A549 (cell line): ENCODE data around the gene CHCHD6. TPM values are rescaled to one million over a fixed set of nuclear protein-coding genes. Genes with fewer than 3 reads are reported as not detected.

Experiments used
- ATAC-seq, 2 experiments: fragments of 200-7000 bp in 1 of 2; fragments of >200 bp in 1 of 2; cut with Nextera tagmentation in 1 of 2; cut with Tn5 transposase in 1 of 2; 3 replicates each; pipeline versions ENCODE4 v1.8.0 to v1.9.1; 2018 to 2020; ENCODE audit warnings: mild to moderate bottlenecking in 1 of 2, moderate library complexity in 1 of 2
- CTCF ChIA-PET: fragments of 300-600 bp; sonication (Branson Sonifier 250); formaldehyde crosslinking; extraction: SDS; loops from one replicate; lab custom pipeline; 2021; ENCODE audit warnings: antibody characterized with exemption, inconsistent platforms; lab: Yijun Ruan, JAX
- POLR2A ChIA-PET: fragments of 350-600 bp; formaldehyde crosslinking; extraction: SDS; loops from one replicate; lab custom pipeline; 2021; ENCODE audit warnings: antibody characterized with exemption, inconsistent platforms; lab: Yijun Ruan, JAX
- DNase-seq, 2 experiments: peaks; one replicate each; pipeline versions ENCODE4 v3.0.0 to v3.0.0-alpha.2; 2011 to 2016; ENCODE audit warnings: low read depth in 1 of 2, low spot score in 1 of 2
- FAIRE-seq: peaks from 2 replicates; lab custom pipeline; 2011; peaks lifted over from hg19 to GRCh38; lab: Jason Lieb, UNC
- H3K27ac ChIP-seq, 2 experiments: fragments of >200 bp; sonication (Bioruptor Twin); formaldehyde crosslinking; 3 replicates each; pipeline ENCODE4 v1.5.1; 2016 to 2017
- H3K4me1 ChIP-seq: fragments of >200 bp; sonication (Bioruptor Twin); formaldehyde crosslinking; 3 replicates; pipeline ENCODE4 v1.6.1; 2016
- H3K4me2 ChIP-seq: fragments of >200 bp; sonication (Bioruptor Twin); formaldehyde crosslinking; 3 replicates; pipeline ENCODE4 v1.6.1; 2016
- H3K4me3 ChIP-seq: fragments of >200 bp; sonication (Bioruptor Twin); formaldehyde crosslinking; 3 replicates; pipeline ENCODE4 v1.5.1; 2016
- H3K9me3 ChIP-seq: fragments of >200 bp; sonication (Bioruptor Twin); formaldehyde crosslinking; 3 replicates; pipeline ENCODE4 v1.6.1; 2016
- CEBPB ChIP-seq, 2 experiments: fragments of >200 bp in 1 of 2; sonication (Bioruptor Twin) in 1 of 2; formaldehyde crosslinking in 1 of 2; IDR thresholded peaks; 2 replicates each; pipeline ENCODE4 v1.6.1; 2012 to 2016
- CTCF ChIP-seq: fragments of >200 bp; sonication (Bioruptor Twin); formaldehyde crosslinking; IDR thresholded peaks from 3 replicates; pipeline ENCODE4 v1.5.1; 2016
- EHF ChIP-seq: fragments of 250-450 bp; sonication (Bioruptor Pico); IDR thresholded peaks from 2 replicates; pipeline ENCODE4 v1.5.0; 2020; ENCODE audit warnings: mild to moderate bottlenecking
- ELK1 ChIP-seq: fragments of 150-350 bp; IDR thresholded peaks from 2 replicates; pipeline ENCODE4 v1.6.1; 2014; ENCODE audit warnings: low read depth, mild to moderate bottlenecking, low read length
- EP300 ChIP-seq, 2 experiments: fragments of >200 bp; sonication (Bioruptor Twin); formaldehyde crosslinking; IDR thresholded peaks; 2 replicates in 1 of 2; 3 replicates in 1 of 2; pipeline ENCODE4 v1.6.1; 2016 to 2017
- FOSB ChIP-seq: fragments of 250-450 bp; sonication (Bioruptor Pico); IDR thresholded peaks from 2 replicates; pipeline ENCODE4 v1.5.0; 2020; ENCODE audit warnings: mild to moderate bottlenecking, moderate library complexity
- FOSL2 ChIP-seq, 2 experiments: fragments of 450-650 bp in 1 of 2; fragments of >200 bp in 1 of 2; sonication (Bioruptor Twin) in 1 of 2; formaldehyde crosslinking; IDR thresholded peaks; 2 replicates each; pipeline versions ENCODE4 v1.5.0 to v1.6.1; 2016 to 2020; ENCODE audit warnings: mild to moderate bottlenecking in 1 of 2, moderate library complexity in 1 of 2
- FOXS1 ChIP-seq: fragments of 250-450 bp; sonication (Bioruptor Pico); IDR thresholded peaks from 2 replicates; pipeline ENCODE4 v1.5.0; 2020; ENCODE audit warnings: mild to moderate bottlenecking, moderate library complexity
- GATA3 ChIP-seq: IDR thresholded peaks from 2 replicates; pipeline ENCODE4 v1.6.1; 2012; ENCODE audit warnings: borderline replicate concordance
- HES2 ChIP-seq: fragments of >200 bp; sonication (Bioruptor Twin); formaldehyde crosslinking; IDR thresholded peaks from 2 replicates; pipeline ENCODE4 v1.6.1; 2016
- HEYL ChIP-seq: fragments of 250-450 bp; sonication (Bioruptor Pico); IDR thresholded peaks from 2 replicates; pipeline ENCODE4 v1.8.0; 2021; ENCODE audit warnings: mild to moderate bottlenecking, moderate library complexity
- HOXB13 ChIP-seq: fragments of 250-450 bp; sonication (Bioruptor Pico); IDR thresholded peaks from 2 replicates; pipeline ENCODE4 v1.5.0; 2020; ENCODE audit warnings: low read depth, mild to moderate bottlenecking, moderate library complexity
- JUN ChIP-seq, 2 experiments: fragments of >200 bp; sonication (Bioruptor Twin); formaldehyde crosslinking; IDR thresholded peaks; 2 replicates in 1 of 2; 3 replicates in 1 of 2; pipeline ENCODE4 v1.6.1; 2016 to 2017
- JUNB ChIP-seq: fragments of >200 bp; sonication (Bioruptor Twin); formaldehyde crosslinking; IDR thresholded peaks from 2 replicates; pipeline ENCODE4 v1.6.1; 2016
- KDM1A ChIP-seq: fragments of 200-600 bp; sonication (generic); IDR thresholded peaks from 2 replicates; pipeline ENCODE4 v1.6.1; 2016; ENCODE audit warnings: low read depth, mild to moderate bottlenecking
- KDM5A ChIP-seq: fragments of 200-600 bp; sonication (generic); IDR thresholded peaks from 2 replicates; pipeline ENCODE4 v1.6.1; 2016; ENCODE audit warnings: antibody characterized with exemption, mild to moderate bottlenecking
- MAFK ChIP-seq: fragments of 450-650 bp; IDR thresholded peaks from 2 replicates; pipeline ENCODE4 v1.6.1; 2014; ENCODE audit not compliant: partially characterized antibody
- MAZ ChIP-seq: fragments of 150-350 bp; IDR thresholded peaks from 2 replicates; pipeline ENCODE4 v1.6.1; 2014; ENCODE audit warnings: antibody characterized with exemption, low read depth, low read length, borderline replicate concordance
- MYC ChIP-seq: IDR thresholded peaks from 2 replicates; pipeline ENCODE4 v1.6.1; 2012; ENCODE audit warnings: mild to moderate bottlenecking, inconsistent platforms, low read length, improper control_type of control experiment, borderline replicate concordance
- NFE2L2 ChIP-seq: fragments of 150-350 bp; conservative IDR thresholded peaks from 2 replicates; pipeline ENCODE4 v1.6.1; 2014; ENCODE audit warnings: low read length
- POLR2A ChIP-seq: IDR thresholded peaks from 2 replicates; pipeline ENCODE4 v1.6.1; 2012; ENCODE audit warnings: mild to moderate bottlenecking, low read length
- RAD21 ChIP-seq, 2 experiments: fragments of >200 bp in 1 of 2; sonication (Bioruptor Twin) in 1 of 2; formaldehyde crosslinking in 1 of 2; IDR thresholded peaks in 1 of 2; conservative IDR thresholded peaks in 1 of 2; 2 replicates in 1 of 2; 3 replicates in 1 of 2; pipeline ENCODE4 v1.6.1; 2012 to 2018; ENCODE audit warnings: inconsistent platforms in 1 of 2
- RCOR1 ChIP-seq: fragments of 150-350 bp; IDR thresholded peaks from 2 replicates; pipeline ENCODE4 v1.6.1; 2014; ENCODE audit warnings: antibody characterized with exemption, low read length, low read depth
- SMC3 ChIP-seq: fragments of >200 bp; sonication (Bioruptor Twin); formaldehyde crosslinking; IDR thresholded peaks from 3 replicates; pipeline ENCODE4 v1.6.1; 2018; ENCODE audit warnings: inconsistent platforms
- TFCP2L1 ChIP-seq: fragments of 250-450 bp; sonication (Bioruptor Pico); IDR thresholded peaks from 2 replicates; pipeline ENCODE4 v1.5.0; 2021; ENCODE audit warnings: mild to moderate bottlenecking
- ZFP36 ChIP-seq: fragments of 450-650 bp; IDR thresholded peaks from 2 replicates; pipeline ENCODE4 v1.6.1; 2014; ENCODE audit warnings: borderline replicate concordance; ENCODE audit not compliant: partially characterized antibody
- ZNF302 ChIP-seq: fragments of 250-450 bp; sonication (Bioruptor Pico); IDR thresholded peaks from 2 replicates; pipeline ENCODE4 v1.9.0; 2021; ENCODE audit warnings: inconsistent platforms, mild to moderate bottlenecking, moderate library complexity
- ZSCAN20 ChIP-seq: fragments of 250-450 bp; sonication (Bioruptor Pico); IDR thresholded peaks from 2 replicates; pipeline ENCODE4 v1.8.0; 2022; ENCODE audit warnings: mild to moderate bottlenecking, moderate library complexity
- WGBS: methylation state at CpG from one replicate; pipeline ENCODE4 v1.1.6; 2017; ENCODE audit errors: missing lambda C conversion rate; 5-methylcytosine and 5-hydroxymethylcytosine counted together
- polyA plus RNA-seq, 4 experiments: library from polyadenylated mRNA; depleted of rRNA in 3 of 4; stranded (reverse); fragments of >200 nt; fragmentation: RNase III in 1 of 4; extraction: RNeasy Plus Mini Kit Qiagen cat#74134 plus additional on column Dnase treatment in 1 of 4; gene quantifications; 2 replicates in 3 of 4; 3 replicates in 1 of 4; pipeline ENCODE4 v1.2.3, GENCODE V29; 2011 to 2017
- TF ChIP-seq, protein P1 (sequence below): IDR thresholded peaks from 2 replicates; pipeline ENCODE4 v1.6.1; 2012

CHCHD6 gene
- polyA plus RNA-seq, 2 of the 4 experiments (the other 2 are of a cell fraction) = 15.0 to 18.1 TPM

- no peaks in the 10 kb centered on the region for H3K9me3 ChIP-seq
- ATAC-seq (no peak), DNase-seq (no peak)
- TF ChIP-seq CEBPB (IDR thresholded peaks at IDR 0.05) (no peak), EHF (CRISPR knock-in tag) (no peak), FOSB (CRISPR knock-in tag) (no peak), ZFP36 (no peak), MYC (no peak), TFCP2L1 (CRISPR knock-in tag) (no peak), ZNF302 (no peak), POLR2A (no peak), CTCF (no peak), NFE2L2 (no peak), ELK1 (no peak), KDM1A (no peak), RAD21 (conservative IDR thresholded peaks at IDR 0.05 in 1 of 2, IDR thresholded peaks at IDR 0.05 in 1 of 2) (no peak)
- TF ChIP-seq, all 56 proteins: peak for 0
- ChIA-PET POLR2A (no interaction called here), CTCF (interaction anchor here (1.7 to 2.1 kb wide), 2 partner anchors 97 to 98 kb away, joined by 4 to 11 read pairs; no protein-coding TSS in a partner anchor)
- no peak overlapping the region for H3K4me3 ChIP-seq
- H3K27ac ChIP-seq = peak overlapping the region; percentile 59 to 82; a peak in 5 of 6 replicates
- peak overlapping the region; percentile 63; the same call in 2 of the 3 replicates for H3K4me2 ChIP-seq
- FAIRE-seq = no peak
- peaks cover 41% of the 10 kb centered on the region for H3K4me1 ChIP-seq
- 94% methylated on average over 2 of the region's 6 CpGs for WGBS
These were observed 145.7 kb downstream of the CHCHD6 start for GRCh38 chr3:126849768-126850167.

DNA sequence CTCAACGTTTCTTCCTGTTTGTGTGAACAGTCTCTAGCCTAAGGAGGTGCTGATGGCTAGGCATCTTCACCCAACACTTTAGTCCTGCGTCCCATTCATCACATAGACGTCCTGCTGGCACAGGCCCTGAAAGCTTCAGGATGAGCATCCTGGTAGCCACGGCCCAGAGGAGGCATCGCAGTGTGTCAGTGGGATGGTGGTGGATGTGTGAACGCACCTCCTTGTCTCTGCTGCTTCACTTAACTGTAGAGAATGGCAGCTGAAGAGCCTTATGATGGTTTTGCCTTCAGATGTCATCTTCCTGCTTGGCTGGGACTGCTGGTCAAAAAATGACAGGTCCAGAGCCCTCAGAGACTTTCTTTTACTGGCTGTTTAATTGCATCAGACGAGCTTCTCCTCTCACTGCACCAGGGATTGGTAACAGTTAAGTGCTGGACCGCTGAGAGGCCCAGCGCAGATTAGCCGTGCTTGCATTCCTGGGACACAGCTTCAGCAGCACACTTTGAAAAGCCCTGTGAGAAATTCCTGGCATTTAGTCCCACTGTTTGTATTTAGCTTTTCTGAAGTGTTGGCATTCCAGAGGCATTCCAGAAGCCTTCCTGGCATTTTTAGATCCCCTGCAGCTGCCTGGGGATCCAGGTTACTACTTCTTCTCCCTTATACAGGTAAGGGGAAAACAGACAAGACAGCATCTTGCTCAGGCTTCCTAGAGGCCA lies 146.5 kb downstream of the CHCHD6 start:
- FAIRE-seq = no peak
- peak overlapping the region; percentile 59 to 82 for H3K27ac ChIP-seq

GRCh38 chr3:126851382-126851781 lies 147.3 kb downstream of the CHCHD6 start:
- DNase-seq (no peak), ATAC-seq (peak in 1 of 2 experiments; percentile 20; a peak in 2 of 6 replicates), FAIRE-seq (no peak)
- CTCF ChIA-PET = interaction anchor here (1.7 to 2.1 kb wide), 2 partner anchors 99 to 100 kb away, joined by 4 to 11 read pairs; no protein-coding TSS in a partner anchor
- 97% methylated on average over 4 of the region's 6 CpGs for WGBS
- no peak overlapping the region for H3K4me3 ChIP-seq
- H3K4me2 ChIP-seq = peak overlapping the region; percentile 63
- H3K9me3 ChIP-seq = no peaks in the 10 kb centered on the region
- H3K4me1 ChIP-seq = peaks cover 36% of the 10 kb centered on the region
- POLR2A ChIA-PET = no interaction called here
- peak overlapping the region; percentile 59 to 82; a peak in 5 of 6 replicates for H3K27ac ChIP-seq
- TF ChIP-seq KDM5A (no peak), MAZ (no peak), MAFK (no peak), RCOR1 (no peak), GATA3 (no peak), SMC3 (no peak), ZFP36 (no peak), FOSL2 (IDR thresholded peaks at IDR 0.05) (no peak), FOSL2 (CRISPR knock-in tag; IDR thresholded peaks at IDR 0.05) (no peak), HES2 (no peak), FOXS1 (CRISPR knock-in tag) (no peak), HEYL (CRISPR knock-in tag) (no peak), HOXB13 (no peak), ZSCAN20 (no peak), MYC (no peak)
- TF ChIP-seq, protein P1, sequence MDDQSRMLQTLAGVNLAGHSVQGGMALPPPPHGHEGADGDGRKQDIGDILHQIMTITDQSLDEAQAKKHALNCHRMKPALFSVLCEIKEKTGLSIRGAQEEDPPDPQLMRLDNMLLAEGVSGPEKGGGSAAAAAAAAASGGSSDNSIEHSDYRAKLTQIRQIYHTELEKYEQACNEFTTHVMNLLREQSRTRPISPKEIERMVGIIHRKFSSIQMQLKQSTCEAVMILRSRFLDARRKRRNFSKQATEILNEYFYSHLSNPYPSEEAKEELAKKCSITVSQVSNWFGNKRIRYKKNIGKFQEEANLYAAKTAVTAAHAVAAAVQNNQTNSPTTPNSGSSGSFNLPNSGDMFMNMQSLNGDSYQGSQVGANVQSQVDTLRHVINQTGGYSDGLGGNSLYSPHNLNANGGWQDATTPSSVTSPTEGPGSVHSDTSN = no peak

More for the DNA sequence above, 146.5 kb downstream of the CHCHD6 start:
- Histone ChIP-seq H3K4me3 (no peak overlapping the region), H3K4me2 (peak overlapping the region; percentile 63), H3K4me1 (peaks cover 41% of the 10 kb centered on the region), H3K9me3 (no peaks in the 10 kb centered on the region)
- ATAC-seq = peak; percentile 84 to 90; a peak in 5 of 6 replicates
- ChIA-PET POLR2A (no interaction called here), CTCF (interaction anchor here (1.7 to 2.1 kb wide), 2 partner anchors 98 to 99 kb away, joined by 4 to 11 read pairs; no protein-coding TSS in a partner anchor)
- WGBS = 43% methylated on average over 9 of the region's 10 CpGs
- peak in 1 of 2 experiments; percentile 41 for DNase-seq
- TF ChIP-seq HEYL (CRISPR knock-in tag) (no peak), RAD21 (conservative IDR thresholded peaks at IDR 0.05 in 1 of 2, IDR thresholded peaks at IDR 0.05 in 1 of 2) (peak in 1 of 2 experiments; percentile 2; a peak in 1 of 5 replicates), GATA3 (peak; percentile 29; the same call in 1 of the 2 replicates), JUN (IDR thresholded peaks at IDR 0.05) (0 out of 5 replicates have a peak, but pooled peaks of 1 of the 2 experiments have one; percentile 32), JUNB (no peak), MAFK (no peak), EP300 (IDR thresholded peaks at IDR 0.05) (peak; percentile 14 to 39; a peak in 1 of 5 replicates), MAZ (no peak)
